Astrocyte of the cerebellum (primary cell): ENCODE data around the gene ZNF423.

Source experiments
- DNase-seq: peaks from one replicate; pipeline ENCODE4 v3.0.0-alpha.2; 2011; ENCODE audit warnings: low read depth
- H3K4me3 ChIP-seq: 2 replicates; pipeline ENCODE4 v1.5.1; 2011; ENCODE audit warnings: mild to moderate bottlenecking, low read depth, low read length, moderate library complexity
- CTCF ChIP-seq: IDR thresholded peaks from 2 replicates; pipeline ENCODE4 v1.5.1; 2012; ENCODE audit warnings: low read length, low read depth, moderate library complexity, mild to moderate bottlenecking; ENCODE audit errors: missing control alignments
- in situ Hi-C: cut with HindIII; loops from 2 replicates; pipeline ENCODE4 v1.10.0; 2017; ENCODE audit warnings: low sequenced_read_pairs

The ZNF423 gene

GRCh38 chr16:49542946-49543630 is 312.8 kb downstream of the ZNF423 start:
- DNase-seq = peak; percentile 29
- in situ Hi-C loops = no loop called here
- no peak for TF ChIP-seq CTCF
- peak overlapping the region; percentile 2 for H3K4me3 ChIP-seq

- in situ Hi-C loops = no loop called here
- no peak for TF ChIP-seq CTCF
Observed at GRCh38 chr16:49542391-49542891, 313.5 kb downstream of the ZNF423 start.

GRCh38 chr16:49540836-49541235 is 315.1 kb downstream of the ZNF423 start:
- TF ChIP-seq CTCF = no peak
- H3K4me3 ChIP-seq = no peak overlapping the region
- in situ Hi-C loops = no loop called here
- DNase-seq = no peak

More at GRCh38 chr16:49542391-49542891, 313.5 kb downstream of the ZNF423 start:
- DNase-seq = no peak
- H3K4me3 ChIP-seq = no peak overlapping the region

GRCh38 chr16:49539758-49540157 is 316.2 kb downstream of the ZNF423 start:
- no peak for DNase-seq
- TF ChIP-seq CTCF = no peak
- in situ Hi-C loops = no loop called here
- H3K4me3 ChIP-seq = no peak overlapping the region

- no peak overlapping the region for H3K4me3 ChIP-seq
- in situ Hi-C loops = no loop called here
- DNase-seq = no peak
- TF ChIP-seq CTCF = no peak
Observed at GRCh38 chr16:49537924-49538459, 317.9 kb downstream of the ZNF423 start.

GRCh38 chr16:49534901-49535610 is 320.9 kb downstream of the ZNF423 start:
- H3K4me3 ChIP-seq = no peak overlapping the region
- no peak for TF ChIP-seq CTCF
- no peak for DNase-seq
- in situ Hi-C loops = no loop called here
